Transverse colon (tissue), 4 donors: ENCODE data around the gene TBX1. TPM values are rescaled to one million over a fixed set of nuclear protein-coding genes. Genes with fewer than 3 reads are reported as not detected.
A peak's percentile ranks its signal among the peaks of the same experiment; 100 is the strongest.

ENCODE experiments used
- DNase-seq: peaks from one replicate; pipeline ENCODE4 v3.0.0-alpha.2; 2019
- H3K27ac ChIP-seq, 4 donors: fragments of 200-600 bp; sonication (generic); 2 replicates each; pipeline ENCODE4 v1.5.1; 2016 to 2018; ENCODE audit warnings: inconsistent platforms in 4 of 4
- H3K27me3 ChIP-seq: fragments of 200-600 bp; sonication (generic); 2 replicates; pipeline ENCODE4 v1.5.1; 2017; ENCODE audit warnings: inconsistent platforms
- H3K36me3 ChIP-seq, 4 donors: fragments of 200-600 bp; sonication (generic); 2 replicates each; pipeline ENCODE4 v1.5.1; 2017 to 2019; ENCODE audit warnings: inconsistent platforms in 4 of 4
- H3K4me1 ChIP-seq, 4 donors: fragments of 200-600 bp; sonication (generic); 2 replicates each; pipeline ENCODE4 v1.5.1; 2017 to 2020; ENCODE audit warnings: inconsistent platforms in 4 of 4
- H3K4me3 ChIP-seq, 4 donors: fragments of 200-600 bp; sonication (generic); 1 replicate in 1 of 4; 2 replicates in 3 of 4; pipeline versions ENCODE4 v1.5.1 to v1.6.1; 2017 to 2019; ENCODE audit warnings: inconsistent platforms in 4 of 4
- H3K9me3 ChIP-seq, 2 donors: fragments of 200-600 bp; sonication (generic); 2 replicates each; pipeline ENCODE4 v1.5.1; 2017 to 2019; ENCODE audit warnings: inconsistent platforms in 2 of 2
- EP300 ChIP-seq: sonication (generic); formaldehyde crosslinking; IDR thresholded peaks from one replicate; pipeline ENCODE4 v1.6.1; 2017; ENCODE audit warnings: antibody characterized with exemption, low read depth
- POLR2A ChIP-seq: fragments of 450-650 bp; IDR thresholded peaks from one replicate; pipeline ENCODE4 v1.6.1; 2016; ENCODE audit warnings: antibody characterized with exemption, mild to moderate bottlenecking, moderate library complexity
- POLR2AphosphoS5 ChIP-seq, 3 donors: sonication (generic); formaldehyde crosslinking; IDR thresholded peaks; one replicate each; pipeline ENCODE4 v1.6.1; 2016; ENCODE audit warnings: antibody characterized with exemption in 3 of 3
- WGBS, 2 donors: methylation state at CpG; one replicate each; pipeline ENCODE4 v1.1.5; 2018; ENCODE audit warnings: low coverage in 1 of 2; 5-methylcytosine and 5-hydroxymethylcytosine counted together
- in situ Hi-C, 4 donors: fragments of 200-750 bp; cut with MboI; loops; one replicate each; pipeline versions ENCODE4 v1.15.0 to v1.15.1; 2017; ENCODE audit warnings: low sequenced_read_pairs in 3 of 4, low pct_ligation_motif_present in 1 of 4, low pct_unique_long_range_greater_than_20kb in 1 of 4
- intact Hi-C: fragments of 100-400 bp; cut with DNase I; formaldehyde crosslinking; loops from one replicate; pipeline ENCODE4 v1.15.1; 2023; ENCODE audit warnings: low total_unique reads
- total RNA-seq, 4 donors: library from RNA; depleted of rRNA; stranded (reverse); fragments of >200 nt; gene quantifications; one replicate each; pipeline ENCODE4 v1.1.0, GENCODE V29; 2016
- TF ChIP-seq, protein P1 (sequence below), 5 experiments: fragments of 200-600 bp in 3 of 5; fragments of 450-650 bp in 2 of 5; sonication (generic) in 3 of 5; IDR thresholded peaks; 1 replicate in 2 of 5; 2 replicates in 3 of 5; pipeline ENCODE4 v1.5.1; 2016 to 2017; ENCODE audit warnings: antibody characterized with exemption in 5 of 5, inconsistent platforms in 3 of 5, mild to moderate bottlenecking in 2 of 5, moderate library complexity in 1 of 5

TBX1 gene
- total RNA-seq, 4 donors from 2014 or later: 1.1 to 1.3 TPM; not detected in 2

DNA sequence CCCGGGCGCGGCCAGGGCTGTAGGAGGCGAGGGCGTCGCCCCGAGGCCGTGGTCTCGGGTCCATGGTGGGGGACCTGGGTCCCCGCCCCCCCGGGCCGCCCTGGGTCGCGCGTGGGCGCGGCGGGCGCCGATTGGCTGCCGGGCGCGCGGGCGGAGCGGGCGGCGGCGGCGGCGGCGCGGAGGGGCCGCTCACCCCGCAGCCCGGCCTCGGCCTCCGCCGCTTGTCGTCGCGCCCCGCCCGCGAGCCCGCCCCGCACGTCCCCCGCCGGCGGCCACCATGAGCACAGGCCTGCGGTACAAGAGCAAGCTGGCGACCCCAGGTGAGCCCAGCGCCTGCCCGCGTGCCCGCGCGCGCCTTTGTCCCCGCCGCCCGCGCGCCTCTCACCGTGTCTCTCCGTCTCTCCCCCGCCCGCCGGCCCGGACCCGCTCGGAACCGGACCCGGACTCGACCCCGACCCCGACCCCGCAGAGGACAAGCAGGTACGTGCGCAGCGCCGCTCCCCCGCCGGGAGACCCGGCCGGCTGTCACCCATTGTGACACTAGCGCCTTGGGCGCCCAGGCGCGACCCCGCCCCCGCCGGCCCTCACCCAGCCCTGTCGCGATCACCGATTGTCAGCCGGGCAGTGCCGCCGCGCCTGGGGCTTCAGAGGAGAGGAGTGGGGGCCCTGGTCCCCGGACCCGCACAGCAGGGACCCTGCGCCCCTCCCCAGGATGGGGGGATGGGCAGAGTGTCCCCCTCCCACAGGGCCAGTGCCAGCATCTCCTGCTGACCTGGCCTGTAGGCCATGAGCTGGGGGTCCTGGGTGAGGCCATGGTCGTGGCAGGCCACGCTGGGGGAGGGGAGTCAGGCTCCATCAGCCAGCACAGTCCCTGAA is 46.0 kb upstream of the TBX1 start, which contains the start of gene SEPTIN5:
TSS of gene SEPTIN5 (plus strand) at position 192 of the 876 bp plus-strand sequence. CDS start at position 278, 86 bp downstream.
- Histone ChIP-seq H3K36me3 (no peaks in the 10 kb centered on the region), H3K4me1 (peaks cover 6 to 34% (median 23%) of the 10 kb centered on the region in 4 donors), H3K4me3 (peak within 1 kb of the TSS; percentile 22 to 66 (median 46)), H3K27ac (no peak within 1 kb of the TSS), H3K27me3 (peaks cover 58% of the 10 kb centered on the region), H3K9me3 (no peaks in the 10 kb centered on the region)
- in situ Hi-C loops (no loop called here), intact Hi-C loops (no loop called here)
- 3% methylated on average over 46 of the region's 106 CpGs; no CpG with 5 or more reads in 1 of the 2 donors for WGBS, 2 donors
- no peak for DNase-seq
- TF ChIP-seq POLR2A: no peak
- TF ChIP-seq EP300: no peak
- no peak for TF ChIP-seq POLR2AphosphoS5 (IDR thresholded peaks at IDR 0.05)
- TF ChIP-seq, protein P1, sequence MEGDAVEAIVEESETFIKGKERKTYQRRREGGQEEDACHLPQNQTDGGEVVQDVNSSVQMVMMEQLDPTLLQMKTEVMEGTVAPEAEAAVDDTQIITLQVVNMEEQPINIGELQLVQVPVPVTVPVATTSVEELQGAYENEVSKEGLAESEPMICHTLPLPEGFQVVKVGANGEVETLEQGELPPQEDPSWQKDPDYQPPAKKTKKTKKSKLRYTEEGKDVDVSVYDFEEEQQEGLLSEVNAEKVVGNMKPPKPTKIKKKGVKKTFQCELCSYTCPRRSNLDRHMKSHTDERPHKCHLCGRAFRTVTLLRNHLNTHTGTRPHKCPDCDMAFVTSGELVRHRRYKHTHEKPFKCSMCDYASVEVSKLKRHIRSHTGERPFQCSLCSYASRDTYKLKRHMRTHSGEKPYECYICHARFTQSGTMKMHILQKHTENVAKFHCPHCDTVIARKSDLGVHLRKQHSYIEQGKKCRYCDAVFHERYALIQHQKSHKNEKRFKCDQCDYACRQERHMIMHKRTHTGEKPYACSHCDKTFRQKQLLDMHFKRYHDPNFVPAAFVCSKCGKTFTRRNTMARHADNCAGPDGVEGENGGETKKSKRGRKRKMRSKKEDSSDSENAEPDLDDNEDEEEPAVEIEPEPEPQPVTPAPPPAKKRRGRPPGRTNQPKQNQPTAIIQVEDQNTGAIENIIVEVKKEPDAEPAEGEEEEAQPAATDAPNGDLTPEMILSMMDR (IDR thresholded peaks at IDR 0.05): no peak

DNA sequence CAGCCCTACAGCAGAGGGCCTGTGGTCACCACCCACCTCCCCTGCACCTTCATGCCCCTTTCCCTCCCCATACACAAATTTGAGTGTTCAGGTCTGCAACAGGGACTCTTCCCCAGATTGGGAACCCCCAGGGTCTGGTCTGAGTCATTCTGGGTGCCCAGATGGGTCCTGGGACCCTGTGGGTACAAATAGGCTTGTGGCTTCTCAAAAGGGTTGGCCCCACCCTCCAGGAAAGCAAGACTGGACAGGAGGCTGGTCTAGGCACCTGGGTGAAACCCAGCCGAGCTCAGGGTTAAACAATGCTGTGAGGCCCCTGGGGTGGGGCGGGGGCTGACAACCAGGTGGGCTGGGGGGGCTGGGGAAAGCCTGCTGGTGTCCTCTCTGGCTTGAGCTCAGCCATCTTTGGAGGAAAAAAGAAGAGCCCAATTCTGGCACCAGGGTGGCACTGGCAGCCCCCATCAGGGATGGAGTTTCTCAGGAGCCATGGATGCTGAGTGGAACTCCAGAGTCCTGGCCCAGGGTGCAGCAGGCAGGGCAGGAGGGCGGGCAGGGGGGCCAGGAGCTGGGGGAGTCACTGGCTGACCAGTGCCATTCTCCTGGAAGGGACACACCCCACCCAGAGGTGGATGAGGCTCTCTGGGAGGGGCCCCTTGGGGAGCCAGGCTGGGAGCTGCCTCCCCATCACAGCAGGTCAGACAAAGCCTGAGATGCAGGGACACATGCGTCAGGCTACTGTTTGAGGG is 45.2 kb upstream of the TBX1 start:
- Histone ChIP-seq H3K27ac (no peak overlapping the region), H3K4me3 (peak overlapping the region in 2 of 4 donors; percentile 54 to 66), H3K9me3 (no peaks in the 10 kb centered on the region), H3K36me3 (no peaks in the 10 kb centered on the region), H3K4me1 (peaks cover 6 to 34% (median 23%) of the 10 kb centered on the region in 4 donors), H3K27me3 (peaks cover 66% of the 10 kb centered on the region)
- no peak for DNase-seq
- in situ Hi-C loops (no loop called here), intact Hi-C loops (no loop called here)
- TF ChIP-seq, protein P1 (IDR thresholded peaks at IDR 0.05): no peak
- TF ChIP-seq POLR2AphosphoS5 (IDR thresholded peaks at IDR 0.05) (no peak), POLR2A (no peak), EP300 (no peak)
- 73% methylated on average over 4 of the region's 4 CpGs; no CpG with 5 or more reads in 1 of the 2 donors for WGBS, 2 donors

DNA sequence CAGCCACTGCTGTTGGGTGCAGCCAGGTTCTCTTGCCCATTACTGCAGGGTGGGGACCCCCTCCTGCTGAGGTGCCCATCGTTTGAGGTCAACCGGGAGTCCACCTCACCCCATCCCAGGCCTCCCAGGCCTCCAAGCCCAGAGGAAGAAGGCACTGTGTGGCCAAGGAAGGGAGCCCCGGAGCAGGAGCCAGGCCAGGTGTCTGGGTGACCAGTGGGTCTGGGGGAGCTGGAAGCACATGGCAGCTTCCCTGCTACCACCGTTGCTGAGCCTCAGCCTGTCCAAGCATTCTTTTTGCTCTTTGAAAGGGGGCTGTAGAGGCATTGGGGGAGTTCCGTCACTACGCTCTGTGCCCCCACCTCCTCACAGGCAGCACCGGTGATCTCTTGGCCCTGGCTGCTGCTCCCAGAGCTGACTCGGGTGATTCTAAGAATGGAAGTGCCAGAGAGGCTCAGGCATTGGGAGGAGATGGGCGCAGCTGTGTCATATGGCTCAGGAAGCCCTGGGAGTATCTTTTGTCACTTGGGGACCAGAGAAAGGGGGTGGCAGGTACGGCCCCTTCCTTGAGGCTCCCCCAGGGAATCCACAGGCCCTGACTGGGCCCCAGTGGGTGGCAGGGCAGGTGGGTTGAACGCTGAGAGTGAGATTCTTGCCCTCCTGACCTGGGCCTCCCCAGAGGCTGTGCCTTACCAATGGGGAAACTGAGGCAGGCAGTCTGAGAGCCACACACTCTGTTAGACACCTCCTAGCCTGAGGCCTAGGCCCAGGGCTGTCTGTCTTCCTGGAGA is 44.3 kb upstream of the TBX1 start:
- Histone ChIP-seq H3K36me3 (no peaks in the 10 kb centered on the region), H3K4me1 (peaks cover 6 to 34% (median 23%) of the 10 kb centered on the region in 4 donors), H3K27me3 (peaks cover 75% of the 10 kb centered on the region), H3K9me3 (no peaks in the 10 kb centered on the region), H3K4me3 (no peak overlapping the region), H3K27ac (no peak overlapping the region)
- in situ Hi-C loops: no loop called here
- no peak for DNase-seq
- 80 to 85% methylated on average over 2 to 11 of the region's 11 CpGs for WGBS, 2 donors
- TF ChIP-seq, protein P1 (IDR thresholded peaks at IDR 0.05): no peak
- intact Hi-C loops: loop anchor here (2.0 kb wide), 1 partner anchor 37 kb away; no protein-coding TSS in a partner anchor
